ENCODE measurements around the gene KANTR.

KANTR gene

GRCh38 chrX:53081925-53082772 is 11.8 kb upstream of the KANTR start, which contains the start of gene TSPYL2:
Gene TSPYL2, plus strand, starts transcription at chrX:53082367. Its CDS starts 132 bp downstream, at chrX:53082499.
- peak; percentile 88 for DNase-seq

DNA sequence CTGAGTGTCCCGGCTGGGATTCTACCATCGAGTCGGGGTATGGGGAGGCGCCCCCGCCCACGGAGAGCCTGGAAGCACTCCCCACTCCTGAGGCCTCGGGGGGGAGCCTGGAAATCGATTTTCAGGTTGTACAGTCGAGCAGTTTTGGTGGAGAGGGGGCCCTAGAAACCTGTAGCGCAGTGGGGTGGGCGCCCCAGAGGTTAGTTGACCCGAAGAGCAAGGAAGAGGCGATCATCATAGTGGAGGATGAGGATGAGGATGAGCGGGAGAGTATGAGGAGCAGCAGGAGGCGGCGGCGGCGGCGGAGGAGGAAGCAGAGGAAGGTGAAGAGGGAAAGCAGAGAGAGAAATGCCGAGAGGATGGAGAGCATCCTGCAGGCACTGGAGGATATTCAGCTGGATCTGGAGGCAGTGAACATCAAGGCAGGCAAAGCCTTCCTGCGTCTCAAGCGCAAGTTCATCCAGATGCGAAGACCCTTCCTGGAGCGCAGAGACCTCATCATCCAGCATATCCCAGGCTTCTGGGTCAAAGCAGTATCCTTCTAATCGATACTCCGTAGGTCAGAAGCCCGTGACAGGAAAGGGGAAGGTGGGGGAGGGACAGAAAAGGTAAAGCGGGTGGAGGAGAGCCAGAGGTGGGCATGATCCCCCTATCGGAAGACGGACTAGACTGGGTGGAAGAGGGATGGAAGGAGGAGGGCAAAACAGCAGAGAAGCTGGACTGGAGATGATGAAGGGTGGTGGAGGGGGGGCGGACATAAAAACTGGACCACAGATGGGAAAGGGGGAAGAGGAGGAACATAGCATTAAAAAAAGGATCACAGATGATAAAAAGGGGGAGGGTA is 10.9 kb upstream of the KANTR start:
- DNase-seq = no peak

DNA sequence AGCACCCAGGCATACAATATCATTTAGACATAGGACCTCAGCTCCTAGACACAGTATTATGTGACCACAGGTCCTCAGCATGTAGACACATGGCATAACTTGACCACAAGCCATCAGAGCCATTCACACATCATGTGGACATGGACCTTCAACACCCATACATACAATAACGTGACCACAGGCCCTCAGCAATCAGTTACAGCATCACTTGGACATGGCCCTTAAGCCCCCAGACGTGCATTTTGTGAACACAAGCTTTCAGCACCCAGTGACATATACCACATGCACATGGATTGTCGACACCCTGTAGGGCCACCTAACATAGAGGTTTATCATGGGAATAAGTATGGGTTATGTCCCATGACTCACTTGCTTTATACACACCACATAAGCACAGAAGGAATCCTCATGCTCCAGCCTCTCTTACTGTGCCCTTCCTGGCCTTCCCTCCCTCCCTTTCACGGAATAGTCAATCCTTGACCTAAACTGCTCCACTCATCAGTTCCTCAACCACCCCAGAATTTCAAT is 9.8 kb upstream of the KANTR start:
- no peak for DNase-seq

DNA sequence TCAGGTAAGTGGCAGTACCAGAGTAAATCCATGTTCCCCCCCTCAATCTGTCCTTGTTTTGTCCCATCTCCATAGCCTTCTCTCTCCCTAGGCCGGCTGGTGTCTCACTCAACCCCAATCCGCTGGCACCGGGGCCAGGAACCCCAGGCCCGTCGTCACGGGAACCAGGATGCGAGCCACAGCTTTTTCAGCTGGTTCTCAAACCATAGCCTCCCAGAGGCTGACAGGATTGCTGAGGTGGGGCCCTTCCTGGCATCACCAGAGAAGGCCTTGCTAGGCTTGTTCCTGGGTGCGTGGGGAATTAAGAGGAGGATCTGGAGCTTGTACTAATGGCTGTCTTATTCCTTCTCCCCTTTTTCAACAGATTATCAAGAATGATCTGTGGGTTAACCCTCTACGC is 9.1 kb upstream of the KANTR start:
- no peak for DNase-seq

- no peak for DNase-seq
Observed at GRCh38 chrX:53085661-53086229, 8.2 kb upstream of the KANTR start.

DNA sequence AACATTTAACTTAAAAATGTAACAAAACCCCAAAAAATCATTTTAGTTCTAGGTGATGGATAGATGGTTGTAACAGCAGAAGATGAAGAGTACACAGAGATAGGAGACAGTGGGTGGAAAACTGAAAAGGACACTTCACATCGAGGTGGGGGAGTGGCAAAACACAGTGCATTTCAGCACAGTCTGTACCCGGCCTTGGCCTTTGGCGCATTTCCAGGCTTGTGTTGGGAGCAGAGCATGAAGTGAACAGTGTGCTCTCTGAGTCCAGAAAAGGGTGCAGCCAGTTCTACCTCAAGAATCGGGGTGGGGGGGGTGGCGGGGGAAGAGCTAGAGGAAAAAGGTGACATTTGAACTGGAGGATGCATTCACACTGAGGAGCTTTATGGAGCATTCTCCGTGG is 7.5 kb upstream of the KANTR start:
- no peak for DNase-seq

DNA sequence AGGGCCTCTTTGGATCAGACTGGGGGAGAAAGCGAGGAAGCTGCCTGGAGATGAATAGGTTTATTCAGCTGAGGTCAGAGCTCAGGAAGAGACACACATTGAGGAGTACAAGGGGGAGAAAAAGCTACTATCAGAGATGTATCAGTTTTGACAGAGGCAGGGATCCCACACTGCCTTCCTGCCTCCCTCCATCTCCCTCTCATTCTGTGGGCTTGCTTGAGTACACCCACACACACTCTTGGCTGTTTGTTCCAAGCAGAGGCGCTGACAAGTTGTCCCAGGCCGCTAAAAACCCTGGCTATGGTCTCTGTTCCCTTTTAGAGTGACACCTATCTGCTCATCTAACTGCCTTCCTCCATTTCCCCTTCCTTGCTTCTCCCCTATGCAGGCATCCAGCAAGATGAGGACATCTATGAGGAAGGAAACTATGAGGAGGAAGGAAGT is 6.5 kb upstream of the KANTR start:
- DNase-seq = no peak

DNA sequence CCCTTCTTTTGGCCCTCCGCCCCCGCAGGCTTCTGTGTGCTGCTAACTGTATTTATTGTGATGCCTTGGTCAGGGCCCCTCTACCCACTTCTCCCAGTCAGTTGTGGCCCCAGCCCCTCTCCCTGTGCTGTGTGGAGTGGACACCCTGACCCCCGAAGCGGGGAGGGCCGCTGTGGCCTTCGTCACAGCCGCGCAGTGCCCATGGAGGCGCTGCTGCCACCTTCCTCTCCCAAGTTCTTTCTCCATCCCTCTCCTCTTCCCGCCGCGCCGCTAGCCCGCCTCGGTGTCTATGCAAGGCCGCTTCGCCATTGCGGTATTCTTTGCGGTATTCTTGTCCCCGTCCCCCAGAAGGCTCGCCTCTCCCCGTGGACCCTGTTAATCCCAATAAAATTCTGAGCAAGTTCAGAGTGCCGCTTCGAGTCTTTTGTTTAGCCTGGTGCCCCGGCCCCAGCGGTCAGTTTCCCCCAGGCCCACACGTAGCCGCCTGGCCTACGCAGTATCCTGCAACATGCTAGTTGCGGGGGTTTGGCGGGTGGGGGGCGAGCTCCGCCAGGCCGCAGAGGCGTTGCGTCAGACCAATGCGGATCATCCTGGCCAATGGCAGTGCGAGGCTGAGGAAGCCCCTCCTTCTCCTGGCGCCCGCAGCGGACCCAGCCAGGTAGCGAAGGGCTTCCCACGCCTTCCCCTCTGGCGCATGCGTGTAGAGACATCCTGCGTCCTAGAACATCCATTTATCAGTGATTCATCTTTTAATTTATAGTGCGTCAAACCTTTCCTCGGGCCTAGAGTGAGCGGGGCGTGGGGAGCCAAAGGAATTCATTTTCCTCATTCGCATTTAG is 5.6 kb upstream of the KANTR start:
- peak; percentile 72 for DNase-seq

DNA sequence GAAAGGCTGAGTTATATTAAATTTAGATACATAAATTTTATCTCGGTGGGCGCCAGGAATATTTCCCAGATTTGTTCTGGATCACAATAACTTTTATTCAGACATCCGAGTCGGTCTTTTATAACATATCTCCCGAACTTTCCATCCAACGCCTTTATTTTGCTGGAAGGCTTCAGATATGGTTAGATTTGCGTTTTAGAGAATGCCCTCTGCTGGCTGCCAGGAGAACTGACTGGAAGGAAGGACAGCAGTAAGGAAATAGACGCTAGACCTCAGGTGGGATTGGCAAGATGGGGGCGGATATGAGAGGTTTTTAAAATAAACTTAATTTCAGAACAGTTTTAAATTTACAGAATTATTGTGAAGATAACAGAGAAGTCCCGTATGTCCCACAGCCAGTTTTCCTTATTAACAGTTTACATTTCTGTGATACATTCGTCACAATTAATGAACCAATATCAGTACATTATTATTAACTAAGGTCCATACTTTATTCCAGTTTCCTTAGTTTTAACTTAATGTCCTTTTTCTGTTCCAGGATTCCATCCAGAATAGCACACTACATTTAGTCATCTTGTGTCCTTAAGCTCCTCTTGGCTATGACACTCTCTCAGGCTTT is 4.6 kb upstream of the KANTR start:
- DNase-seq = no peak

GRCh38 chrX:53089925-53090324 is 4.0 kb upstream of the KANTR start:
- DNase-seq = no peak

DNA sequence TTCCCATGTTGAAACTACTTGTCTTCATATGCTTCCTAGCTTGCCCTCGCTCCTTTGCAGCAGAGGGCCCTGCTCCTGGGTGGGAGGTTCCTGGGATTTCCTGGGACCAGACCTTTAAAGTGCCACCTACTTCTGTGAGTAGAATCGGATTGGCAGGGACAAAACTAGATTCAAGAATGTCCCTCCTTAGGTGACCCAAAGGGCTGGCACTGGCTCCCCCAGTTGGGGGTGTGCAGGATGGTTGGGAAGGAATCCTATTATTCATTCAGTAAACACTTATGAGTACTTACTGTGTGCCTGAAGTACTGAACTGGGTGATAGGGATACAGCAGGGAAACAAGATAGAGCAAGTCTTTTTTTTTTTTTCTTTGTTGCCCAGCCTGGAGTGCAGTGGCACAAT is 2.6 kb upstream of the KANTR start:
- no peak for DNase-seq

DNA sequence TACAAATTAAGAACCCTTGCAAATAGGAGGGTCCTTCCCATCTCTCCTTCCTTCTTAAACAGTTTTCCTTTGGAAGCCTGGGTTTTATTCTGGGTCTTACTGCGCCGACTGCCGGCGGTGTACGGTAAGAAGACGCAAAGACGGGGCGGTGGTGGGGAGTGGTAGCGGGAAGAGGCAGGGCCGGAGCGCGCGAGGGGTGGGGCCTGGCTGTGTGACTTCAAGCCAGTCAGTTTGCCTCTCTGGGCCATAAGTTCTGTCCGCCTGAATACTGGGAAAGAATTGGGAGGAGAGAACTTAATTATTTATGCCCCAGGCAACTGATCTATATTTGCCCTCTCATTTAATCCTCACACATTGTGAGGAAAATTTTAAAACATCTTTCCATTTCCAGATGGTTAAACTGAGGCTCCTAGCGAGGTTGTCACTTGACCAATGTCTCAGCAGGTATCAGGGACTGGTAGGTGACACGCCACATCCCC is 726 bp upstream of the KANTR start:
- DNase-seq = peak; percentile 75

DNA sequence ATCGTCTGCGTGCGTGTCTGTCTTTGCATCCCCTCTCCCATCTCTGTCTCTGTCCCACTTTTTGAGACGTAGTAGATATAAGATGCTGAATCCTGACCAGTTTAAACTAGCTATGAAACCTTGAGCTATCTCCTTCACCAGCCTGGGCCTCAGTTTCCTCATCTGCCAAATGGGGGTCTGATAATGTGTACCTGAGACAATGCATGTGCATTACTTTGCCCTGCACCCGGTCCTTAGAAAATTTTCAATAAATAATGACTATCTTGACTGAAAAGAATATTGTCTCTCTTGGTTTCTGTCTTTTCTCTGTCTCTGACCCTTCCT is 602 bp downstream of the KANTR start:
- DNase-seq = no peak

DNA sequence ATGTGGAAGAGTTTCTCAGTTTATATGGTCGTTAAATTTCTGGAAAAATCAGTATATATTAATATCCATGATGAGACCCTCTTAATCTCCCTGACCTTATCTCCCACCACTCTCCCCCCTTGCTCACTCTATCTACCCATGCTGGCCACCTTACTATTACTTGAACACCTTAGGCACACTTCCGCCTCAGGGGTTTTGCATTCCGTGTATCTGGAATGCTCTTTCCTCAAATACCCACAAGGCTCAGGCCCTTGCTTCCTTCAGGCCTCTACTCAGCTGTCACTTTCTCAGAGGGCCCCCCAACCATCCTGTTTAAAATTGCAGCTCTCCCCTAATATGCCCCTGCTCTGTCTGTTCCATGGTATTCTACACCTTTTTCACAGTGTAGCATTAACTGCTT is 1.9 kb downstream of the KANTR start:
- DNase-seq = no peak

DNA sequence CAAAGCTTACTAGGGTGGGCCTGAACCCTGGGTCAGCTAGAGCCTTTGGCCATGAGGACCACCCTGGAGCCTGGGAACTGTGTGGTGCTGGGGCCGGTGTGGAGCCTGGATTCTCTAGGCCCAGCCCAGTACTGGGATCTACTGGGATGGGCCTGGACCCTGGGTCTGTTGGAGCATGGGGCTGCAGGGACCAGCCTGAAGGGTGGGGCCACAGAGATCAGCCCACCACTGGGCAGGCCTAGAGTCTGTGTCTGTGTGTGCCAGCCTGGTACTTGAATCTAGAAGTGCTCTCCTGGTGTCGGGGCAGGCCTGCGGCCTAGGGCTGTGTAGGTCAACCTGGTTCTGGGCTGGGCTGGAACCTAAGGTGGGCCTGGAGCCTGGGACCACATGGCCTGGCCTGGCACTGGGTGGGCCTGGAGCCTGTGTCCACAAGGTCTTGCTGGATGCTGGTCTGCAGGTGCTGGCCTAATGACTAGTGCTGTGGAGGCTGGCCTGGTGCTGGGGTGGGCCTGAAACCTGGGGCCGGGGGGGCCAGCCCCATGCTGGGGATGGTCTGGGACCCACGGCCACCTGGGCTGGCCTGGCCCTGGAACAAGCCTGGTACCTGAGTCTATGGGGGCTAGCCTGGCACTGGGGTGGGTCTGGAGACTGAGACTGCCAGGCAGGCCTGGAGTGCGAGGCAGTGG is 21.1 kb downstream of the KANTR start:
- DNase-seq = no peak

GRCh38 chrX:53115550-53115874 is 21.6 kb downstream of the KANTR start:
- no peak for DNase-seq

GRCh38 chrX:53116101-53116500 is 22.2 kb downstream of the KANTR start:
- DNase-seq = no peak

GRCh38 chrX:53122013-53122412 is 28.1 kb downstream of the KANTR start:
- no peak for DNase-seq

DNA sequence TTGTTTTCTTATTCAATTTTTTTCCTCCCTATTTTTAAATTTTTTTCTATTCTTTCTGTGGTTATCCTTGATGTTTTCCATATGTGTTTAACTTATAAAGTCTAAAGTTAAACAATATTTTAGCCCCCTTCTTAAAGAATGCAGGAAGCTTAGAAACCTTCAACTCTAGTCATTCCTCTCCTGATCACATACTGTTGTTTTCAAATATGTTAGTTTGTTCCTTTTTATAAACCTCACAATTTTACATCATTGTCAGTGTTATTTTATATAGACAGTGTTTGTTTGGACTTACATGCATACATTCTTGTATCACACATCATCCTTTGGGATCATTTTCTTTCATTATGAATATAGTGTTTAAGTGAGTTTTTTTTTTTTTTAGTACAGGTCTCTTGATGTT is 31.6 kb downstream of the KANTR start:
- no peak for DNase-seq

DNA sequence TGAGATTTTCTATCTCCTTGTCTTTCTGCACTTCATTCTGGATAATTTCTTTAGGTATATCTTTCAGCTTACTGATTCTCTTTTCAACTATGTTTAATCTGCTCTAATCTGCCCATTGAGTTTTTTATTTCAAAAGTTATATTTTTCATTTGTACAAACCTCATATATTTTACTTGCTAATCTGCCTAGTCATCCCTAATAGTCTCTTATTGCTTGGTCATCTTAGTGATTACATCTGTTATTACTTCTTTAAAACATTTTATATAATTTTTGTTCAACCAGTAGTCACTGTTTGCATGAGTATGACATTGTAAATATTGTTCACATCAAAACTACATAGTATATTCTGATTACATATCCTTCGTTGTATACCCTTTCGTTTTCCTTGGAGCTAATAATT is 32.4 kb downstream of the KANTR start:
- DNase-seq = no peak

DNA sequence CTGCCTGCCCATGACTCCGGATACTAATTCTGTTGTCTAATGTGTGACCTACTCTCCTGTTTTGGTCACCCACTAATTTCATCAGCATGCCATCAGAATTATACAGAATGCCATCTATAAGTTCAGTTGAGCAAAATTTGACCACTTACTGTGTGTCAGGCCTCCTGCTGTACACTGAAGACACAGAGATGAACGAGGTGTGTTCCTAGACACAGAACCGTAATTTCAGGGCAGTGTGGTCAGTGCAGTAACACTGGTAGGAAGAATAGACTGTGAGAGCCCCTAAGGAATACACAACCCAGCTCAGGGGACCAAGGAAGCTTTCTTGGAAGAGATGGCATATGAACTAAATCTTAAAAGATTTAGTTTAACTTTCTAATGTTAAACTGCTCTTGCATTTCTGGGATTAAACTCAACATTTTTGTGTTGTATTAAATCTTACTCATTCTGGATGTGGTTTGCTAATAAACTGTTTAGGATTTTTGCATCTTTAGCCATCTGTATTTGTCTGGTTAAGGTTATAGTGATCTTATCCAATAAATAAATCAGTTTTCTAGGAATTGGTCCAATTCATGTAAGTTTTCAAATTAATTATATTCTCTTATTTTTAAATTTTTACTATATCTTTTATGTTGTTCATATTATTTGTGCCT is 34.3 kb downstream of the KANTR start:
- DNase-seq = no peak
